HG02840 (cell line): ENCODE results near the gene ARID5B.
"Not testable (repeated sequence)": the region's sequence is repeated elsewhere in the genome, so short reads cannot be mapped to it uniquely, and the experiment has no call there.

Experiments used
- ATAC-seq: cut with Tn5 transposase; IDR thresholded peaks from one replicate; pipeline ENCODE4 v1.9.1; 2021; ENCODE audit warnings: mild to moderate bottlenecking, moderate library complexity, moderate number of reproducible peaks; ENCODE audit not compliant: unreplicated experiment, low FRiP score

ARID5B gene

GRCh38 chr10:61959814-61960213 is 58.3 kb downstream of the ARID5B start:
- ATAC-seq: no peak

- no peak for ATAC-seq
Observed at GRCh38 chr10:61960396-61961120, 59.1 kb downstream of the ARID5B start.

GRCh38 chr10:61961278-61961677 is 59.8 kb downstream of the ARID5B start:
- peak; percentile 60 for ATAC-seq

- ATAC-seq: no peak
Observed at GRCh38 chr10:61962971-61963370, 61.5 kb downstream of the ARID5B start.

- ATAC-seq: no peak
Observed at GRCh38 chr10:61963669-61964058, 62.2 kb downstream of the ARID5B start.

- no peak for ATAC-seq
Observed at GRCh38 chr10:61964059-61964709, 62.7 kb downstream of the ARID5B start.

- no peak for ATAC-seq
Observed at GRCh38 chr10:61964949-61965702, 63.6 kb downstream of the ARID5B start.

GRCh38 chr10:61965703-61966395 is 64.3 kb downstream of the ARID5B start:
- no peak for ATAC-seq

- ATAC-seq: no peak
Observed at GRCh38 chr10:61967298-61967697, 65.8 kb downstream of the ARID5B start.

GRCh38 chr10:61970182-61971002 is 68.9 kb downstream of the ARID5B start:
- ATAC-seq: no peak

GRCh38 chr10:61971003-61971325 is 69.5 kb downstream of the ARID5B start:
- no peak for ATAC-seq

- ATAC-seq: no peak
Observed at GRCh38 chr10:61973169-61973568, 71.7 kb downstream of the ARID5B start.

- ATAC-seq: no peak
Observed at GRCh38 chr10:61973906-61974305, 72.4 kb downstream of the ARID5B start.

GRCh38 chr10:61974601-61975390 is 73.3 kb downstream of the ARID5B start:
- peak; percentile 17 for ATAC-seq

GRCh38 chr10:61975391-61975932 is 74.0 kb downstream of the ARID5B start:
- peak; percentile 87 for ATAC-seq

- ATAC-seq: not testable (repeated sequence)
Observed at GRCh38 chr10:61976951-61977721, 75.6 kb downstream of the ARID5B start.

- no peak for ATAC-seq
Observed at GRCh38 chr10:61978965-61979364, 77.5 kb downstream of the ARID5B start.

- no peak for ATAC-seq
Observed at GRCh38 chr10:61981460-61981859, 80.0 kb downstream of the ARID5B start.
